GM18870 (cell line): ENCODE measurements around the gene RAD51B.
"Not testable (repeated sequence)": the region's sequence is repeated elsewhere in the genome, so short reads cannot be mapped to it uniquely, and the experiment has no call there.

ENCODE experiments used
- ATAC-seq: cut with Tn5 transposase; IDR thresholded peaks from one replicate; pipeline ENCODE4 v1.9.1; 2021; ENCODE audit warnings: moderate library complexity; ENCODE audit not compliant: unreplicated experiment

The RAD51B gene

GRCh38 chr14:68062651-68063050, 243.1 kb downstream of the RAD51B start:
- ATAC-seq, result no peak

- ATAC-seq, result no peak
These were observed 245.7 kb downstream of the RAD51B start for GRCh38 chr14:68065322-68065721.

DNA sequence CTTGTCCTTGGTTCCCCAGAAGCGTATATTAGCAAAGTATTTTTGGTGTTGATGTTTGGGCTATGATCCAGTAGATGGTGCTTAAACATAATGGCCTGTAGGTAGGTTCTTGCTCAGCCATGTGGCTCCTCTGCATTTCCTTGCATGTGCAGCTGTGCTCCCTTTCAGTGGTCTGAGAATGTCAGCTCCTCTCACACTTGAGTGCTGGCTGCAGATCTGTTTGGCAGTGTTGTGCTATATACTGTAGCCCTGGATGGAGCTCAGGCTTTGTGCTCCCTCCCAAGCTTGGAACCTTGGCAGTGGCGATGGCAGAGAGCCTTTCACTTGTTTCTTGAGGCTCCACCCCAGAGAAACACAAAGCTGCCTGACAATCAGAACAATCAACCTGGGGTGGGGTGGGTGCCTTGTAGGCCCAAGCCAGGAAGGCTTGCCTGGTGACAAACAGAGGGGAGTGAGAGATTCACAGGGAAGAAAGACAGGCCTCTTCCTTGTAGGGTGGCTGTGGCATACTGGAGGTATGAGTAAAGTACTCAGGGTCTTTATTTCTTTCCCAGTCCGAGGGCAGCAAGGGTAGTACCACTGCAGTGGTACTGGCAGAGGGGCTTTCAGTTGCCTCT, 255.3 kb downstream of the RAD51B start:
- ATAC-seq, result no peak

- ATAC-seq, result no peak
These were observed 255.9 kb downstream of the RAD51B start for GRCh38 chr14:68075382-68076029.

GRCh38 chr14:68076451-68076850, 256.9 kb downstream of the RAD51B start:
- ATAC-seq, result no peak

- ATAC-seq, result no peak
These were observed 260.5 kb downstream of the RAD51B start for GRCh38 chr14:68079941-68080697.

- ATAC-seq, result no peak
These were observed 261.9 kb downstream of the RAD51B start for GRCh38 chr14:68081489-68081888.

- ATAC-seq, result no peak
These were observed 263.2 kb downstream of the RAD51B start for GRCh38 chr14:68082698-68083291.

- ATAC-seq, result no peak
These were observed 264.7 kb downstream of the RAD51B start for GRCh38 chr14:68084256-68084655.

DNA sequence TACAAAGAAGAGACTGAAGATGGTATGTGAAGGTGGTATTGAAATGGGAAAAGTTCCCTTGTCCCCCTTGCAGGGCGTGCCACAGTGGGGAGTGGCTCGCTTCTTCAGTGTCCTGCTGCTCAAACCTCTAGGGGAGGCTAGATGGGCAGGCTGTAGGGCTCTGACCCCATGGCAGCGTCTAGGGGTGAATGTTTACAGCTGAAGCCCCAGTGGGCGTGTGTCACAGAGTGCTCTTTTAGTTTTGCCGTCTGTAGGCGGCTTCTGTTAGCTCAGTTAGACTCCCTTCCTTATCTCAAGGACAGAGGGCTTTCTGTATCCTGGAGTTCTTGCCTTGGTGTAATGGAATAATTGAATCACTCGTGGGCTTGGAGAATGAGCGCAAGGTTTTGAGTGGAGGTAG, 266.2 kb downstream of the RAD51B start:
- no peak for ATAC-seq

GRCh38 chr14:68088451-68088854, 268.9 kb downstream of the RAD51B start:
- ATAC-seq, result no peak

GRCh38 chr14:68089146-68089731, 269.7 kb downstream of the RAD51B start:
- no peak for ATAC-seq

- no peak for ATAC-seq
These were observed 274.6 kb downstream of the RAD51B start for GRCh38 chr14:68094158-68094557.

DNA sequence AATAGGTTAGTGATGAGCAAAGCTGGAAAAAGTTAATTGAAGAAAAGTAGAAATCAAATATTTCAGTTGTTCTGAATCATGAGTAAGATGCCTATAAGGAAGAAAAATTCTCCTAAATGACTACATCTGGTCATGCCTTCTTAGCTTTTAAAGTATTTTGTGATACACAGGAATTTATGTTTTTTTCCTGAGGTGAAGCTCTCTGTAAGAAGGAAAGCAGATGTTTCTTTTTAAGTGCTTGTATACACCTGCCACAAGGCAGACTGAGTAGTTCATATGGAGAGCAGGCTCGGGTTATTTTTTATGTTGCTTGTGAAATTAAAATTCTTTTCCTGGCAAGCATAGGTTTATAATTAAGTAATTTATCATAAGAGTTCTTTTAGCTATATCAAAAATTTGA, 275.2 kb downstream of the RAD51B start:
- ATAC-seq, result no peak

GRCh38 chr14:68097727-68098126, 278.1 kb downstream of the RAD51B start:
- ATAC-seq, result no peak

DNA sequence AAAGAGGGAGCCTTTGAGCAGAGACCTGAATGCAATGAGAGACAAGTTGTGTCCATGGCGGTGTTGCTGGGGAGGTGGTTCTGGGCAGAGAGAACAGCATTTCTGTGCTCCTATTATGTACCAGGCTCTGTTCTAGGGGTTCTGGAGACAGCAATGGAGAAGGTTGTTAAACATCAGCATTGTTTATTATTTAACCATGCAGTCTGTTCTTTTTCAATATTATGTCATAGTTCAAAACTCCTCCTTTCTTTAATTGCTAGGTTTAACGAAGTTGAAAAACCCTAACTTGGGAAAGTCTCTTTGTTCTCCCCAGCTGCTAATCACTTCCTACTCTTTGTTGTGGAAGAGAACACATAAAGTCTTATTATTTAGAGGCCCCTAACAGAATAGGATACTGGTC, 279.3 kb downstream of the RAD51B start:
- ATAC-seq, result no peak

DNA sequence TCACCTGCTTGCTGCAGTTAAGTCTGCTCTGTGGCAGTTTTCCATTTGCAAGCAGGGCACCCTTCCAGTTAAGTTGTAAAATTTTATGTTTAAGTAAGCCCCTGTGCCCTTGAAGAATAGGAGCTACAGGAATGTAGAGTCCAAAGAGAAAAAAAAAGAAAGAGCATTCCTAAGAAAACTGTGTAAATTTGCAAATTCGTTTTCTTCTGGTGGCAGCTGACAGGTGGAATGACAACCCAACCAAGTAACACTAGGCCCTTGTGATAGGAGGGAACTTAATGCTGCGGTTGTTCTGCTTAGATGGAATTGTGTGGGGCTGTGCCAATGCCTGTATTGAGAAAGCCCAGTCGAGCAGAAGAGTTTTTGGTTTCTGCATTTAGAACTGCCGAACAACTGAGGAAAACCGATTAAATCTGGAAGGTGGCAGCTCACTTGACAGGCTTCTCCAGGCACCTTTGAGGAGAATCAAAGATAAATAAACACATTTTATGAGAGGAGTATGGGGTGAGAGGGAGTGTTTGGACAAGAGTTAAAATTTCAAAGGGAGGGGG, 280.0 kb downstream of the RAD51B start:
- no peak for ATAC-seq

DNA sequence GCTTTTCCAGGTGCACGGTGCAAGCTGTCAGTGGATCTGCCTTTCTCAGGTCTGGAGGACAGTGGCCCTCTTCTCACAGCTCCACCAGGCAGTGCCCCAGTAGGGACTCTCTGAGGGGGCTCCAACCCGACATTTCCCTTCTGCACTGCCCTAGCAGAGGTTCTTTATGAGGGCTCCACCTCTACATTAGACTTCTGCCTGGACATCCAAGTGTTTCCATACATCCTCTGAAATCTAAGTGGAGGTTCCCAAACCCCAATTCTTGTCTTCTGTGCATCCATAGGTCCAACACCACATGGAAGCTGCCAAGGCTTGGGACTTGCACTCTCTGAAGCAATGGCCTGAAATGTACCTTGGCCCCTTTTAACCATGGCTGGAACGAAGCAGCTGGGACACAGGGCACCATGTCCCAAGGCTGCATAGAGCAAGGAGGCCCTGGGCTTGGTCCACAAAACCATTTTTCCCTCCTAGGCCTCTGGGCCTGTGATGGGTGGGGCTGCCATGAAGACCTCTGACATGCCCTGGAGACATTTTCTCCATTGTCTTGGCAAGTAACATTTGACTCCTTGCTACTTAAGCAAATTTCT, 282.2 kb downstream of the RAD51B start:
- ATAC-seq, result not testable (repeated sequence)

- no peak for ATAC-seq
These were observed 284.3 kb downstream of the RAD51B start for GRCh38 chr14:68103853-68104252.

- no peak for ATAC-seq
These were observed 284.9 kb downstream of the RAD51B start for GRCh38 chr14:68104518-68104917.

- no peak for ATAC-seq
These were observed 286.2 kb downstream of the RAD51B start for GRCh38 chr14:68105816-68106215.
